GM18517 (cell line): Measurements from ENCODE around the gene KRT76.

Experiments
- ATAC-seq: cut with Tn5 transposase; IDR thresholded peaks from one replicate; pipeline ENCODE4 v1.9.1; 2021; ENCODE audit warnings: mild to moderate bottlenecking, moderate library complexity; ENCODE audit not compliant: unreplicated experiment

The KRT76 gene

DNA sequence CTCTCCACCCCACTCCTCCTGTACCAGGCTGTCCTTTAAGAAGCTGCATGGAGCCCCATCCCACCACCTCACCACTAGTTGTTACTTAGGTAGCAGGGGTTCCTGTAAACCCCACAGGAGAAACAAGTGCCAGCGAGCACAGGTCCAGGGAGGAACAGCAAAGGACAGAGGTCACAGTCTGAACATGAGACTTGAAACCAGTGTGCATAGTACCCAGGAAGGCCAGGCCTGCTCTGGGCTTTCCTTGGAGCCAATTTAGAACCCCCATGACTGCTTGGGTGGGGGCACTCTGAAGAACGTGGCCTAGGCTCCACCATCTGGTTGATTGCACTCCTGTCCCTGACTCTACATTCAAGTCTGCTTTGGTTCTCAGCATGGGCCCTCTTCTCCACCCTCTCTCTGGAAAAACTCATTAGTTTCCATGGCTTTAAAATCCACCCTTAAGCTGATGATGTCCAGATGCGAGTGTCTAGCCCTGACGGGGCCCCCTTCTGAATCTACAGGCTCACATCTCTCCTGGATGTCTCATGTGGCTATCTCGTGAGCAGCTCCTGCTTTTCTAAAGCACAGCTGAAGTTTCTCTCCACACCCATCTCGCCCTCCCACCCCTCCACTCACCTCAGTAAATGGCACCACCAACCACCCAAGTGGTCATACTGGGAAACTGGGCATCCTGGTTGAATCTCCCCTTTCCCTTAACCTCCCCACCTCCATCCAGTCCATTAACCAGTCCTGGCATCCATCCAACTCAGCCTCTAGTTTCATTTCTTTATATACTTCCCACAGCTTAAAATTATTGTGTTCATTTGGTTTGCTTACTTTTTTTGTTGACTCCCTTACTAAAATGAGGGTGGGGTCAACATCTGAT, 10.4 kb upstream of the KRT76 start:
- ATAC-seq, result no peak

DNA sequence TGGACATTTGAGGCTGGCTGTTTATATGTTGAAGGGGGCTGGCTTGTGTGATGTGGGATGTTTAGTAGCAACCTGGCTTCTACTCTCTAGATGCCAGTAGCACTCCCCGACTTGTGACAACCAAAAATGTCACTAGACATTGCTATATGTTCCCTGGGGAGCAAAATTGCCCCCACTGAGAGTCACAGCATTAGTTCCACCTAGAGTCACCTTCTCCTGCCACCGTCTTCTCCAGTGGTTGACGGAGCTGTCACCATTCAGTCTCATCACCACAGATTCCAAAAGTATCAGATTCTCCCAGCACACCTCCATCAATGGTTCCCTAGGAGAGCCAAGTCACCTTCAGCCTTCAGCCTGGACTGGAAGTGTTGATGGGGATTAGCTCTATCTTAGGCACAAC, 7.8 kb upstream of the KRT76 start:
- no peak for ATAC-seq

GRCh38 chr12:52783563-52784316, 6.6 kb upstream of the KRT76 start:
- no peak for ATAC-seq

GRCh38 chr12:52782502-52782901, 5.4 kb upstream of the KRT76 start:
- no peak for ATAC-seq

GRCh38 chr12:52781399-52782082, 4.4 kb upstream of the KRT76 start:
- no peak for ATAC-seq

DNA sequence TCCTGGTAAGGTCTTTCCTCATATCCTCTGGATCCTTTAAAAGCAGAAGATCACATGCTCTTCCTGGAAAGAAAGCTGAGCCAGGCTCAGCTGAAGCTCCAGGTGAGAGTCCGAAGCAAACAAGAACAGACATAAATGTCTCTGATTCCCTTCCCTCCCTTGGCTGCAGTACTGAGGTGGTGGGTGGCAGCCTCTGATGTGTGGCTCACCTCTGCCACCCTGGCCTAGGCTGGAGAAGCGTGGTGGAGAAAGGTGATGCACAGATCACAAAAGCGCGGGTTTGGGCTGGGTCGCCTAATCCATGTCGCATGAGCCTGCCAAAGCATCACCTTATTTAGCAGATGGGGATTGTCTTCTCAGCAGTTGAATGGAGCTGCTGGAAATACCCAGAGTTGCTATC, 2.8 kb upstream of the KRT76 start:
- no peak for ATAC-seq

- ATAC-seq, result no peak
Measured at GRCh38 chr12:52778833-52779232, 1.7 kb upstream of the KRT76 start.

DNA sequence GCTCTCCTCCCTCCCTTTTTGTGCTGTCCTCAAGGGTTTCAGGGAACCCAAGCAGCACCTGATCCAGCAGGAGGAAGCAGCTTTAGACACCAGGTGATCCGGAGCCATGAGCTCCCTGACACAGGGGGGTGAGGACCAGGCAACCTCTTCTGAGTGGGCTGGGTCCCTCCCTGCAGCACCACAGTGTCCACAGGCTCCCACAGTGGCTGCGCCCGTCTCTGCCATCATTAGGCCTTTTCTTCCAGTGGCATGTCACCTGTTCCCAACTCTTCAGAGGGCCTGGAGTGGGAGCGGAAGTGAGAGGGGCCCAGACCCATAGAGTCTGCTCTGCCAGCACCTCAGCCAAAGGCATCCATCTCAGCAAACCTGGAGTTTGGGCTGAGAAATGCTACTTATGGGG, 421 bp upstream of the KRT76 start:
- no peak for ATAC-seq

- no peak for ATAC-seq
Measured at GRCh38 chr12:52776435-52776834, 710 bp downstream of the KRT76 start.

DNA sequence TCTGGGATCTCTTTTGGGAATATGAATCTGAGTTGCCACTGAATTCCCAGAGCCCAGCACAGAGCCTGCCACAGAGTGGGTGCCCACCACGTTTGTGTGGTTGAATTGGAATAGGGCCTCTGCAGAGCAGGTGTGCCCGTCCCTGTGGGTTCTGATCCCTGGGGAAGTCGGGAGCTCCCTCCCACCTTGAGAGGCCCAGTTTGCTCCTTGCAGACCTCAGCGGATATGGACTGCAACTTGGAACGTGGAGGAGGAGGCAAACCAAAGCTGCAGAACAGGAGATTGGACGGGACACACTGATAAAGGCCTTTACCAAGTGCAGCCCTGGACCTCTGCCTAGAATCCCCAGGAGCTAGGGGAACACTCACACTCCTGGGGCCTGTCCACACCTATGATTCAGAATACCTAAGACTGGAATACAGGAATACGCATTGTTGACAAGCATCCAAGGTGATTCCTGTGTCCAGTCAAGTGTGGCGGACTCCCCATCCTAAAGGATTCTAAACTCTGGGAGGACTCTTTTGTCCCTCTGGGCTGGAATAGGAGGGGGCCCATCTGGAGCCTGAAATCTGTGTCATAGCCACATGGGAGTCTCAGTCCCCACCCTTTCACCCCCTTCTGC, 2.4 kb downstream of the KRT76 start:
- no peak for ATAC-seq

GRCh38 chr12:52772772-52773171, 4.4 kb downstream of the KRT76 start:
- ATAC-seq, result no peak

DNA sequence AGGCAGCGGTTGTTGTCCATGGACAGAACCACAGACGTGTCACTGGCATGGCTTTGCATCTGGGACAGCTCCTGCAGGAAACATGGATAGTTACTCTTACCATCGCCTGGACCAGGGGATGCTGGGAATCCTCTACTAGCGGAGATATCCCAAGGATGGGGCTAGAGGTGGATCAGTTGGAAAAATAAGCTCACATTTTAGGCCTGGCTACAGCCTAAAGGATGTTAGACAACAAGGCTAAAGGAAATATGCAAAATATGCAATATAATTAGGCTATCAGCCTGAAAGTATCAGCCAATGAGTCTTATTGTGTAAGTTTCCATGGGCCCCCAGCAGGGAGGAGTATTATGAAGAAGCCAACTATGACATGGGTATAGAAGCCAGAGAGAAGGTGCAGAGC, 5.0 kb downstream of the KRT76 start:
- no peak for ATAC-seq

DNA sequence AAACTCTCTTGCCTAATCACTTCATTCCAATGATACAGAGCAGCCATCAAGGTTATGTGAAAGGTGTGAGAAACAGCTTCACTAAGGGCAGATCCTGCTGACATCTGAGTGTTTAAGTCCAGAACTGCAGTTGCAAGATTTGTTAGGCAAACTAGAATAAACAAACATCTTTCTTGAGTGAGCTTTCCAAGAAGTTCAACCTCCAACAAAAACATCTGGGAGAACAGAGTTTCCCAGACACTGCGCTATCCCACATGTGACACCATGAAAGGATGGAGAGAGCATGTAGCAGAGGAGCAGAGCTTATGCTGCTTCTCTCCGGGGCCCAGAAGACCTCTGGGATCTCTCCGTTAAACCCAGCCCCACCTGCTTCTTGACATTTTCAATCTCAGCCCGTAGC, 5.6 kb downstream of the KRT76 start:
- ATAC-seq, result no peak

- no peak for ATAC-seq
Measured at GRCh38 chr12:52771088-52771487, 6.1 kb downstream of the KRT76 start.

DNA sequence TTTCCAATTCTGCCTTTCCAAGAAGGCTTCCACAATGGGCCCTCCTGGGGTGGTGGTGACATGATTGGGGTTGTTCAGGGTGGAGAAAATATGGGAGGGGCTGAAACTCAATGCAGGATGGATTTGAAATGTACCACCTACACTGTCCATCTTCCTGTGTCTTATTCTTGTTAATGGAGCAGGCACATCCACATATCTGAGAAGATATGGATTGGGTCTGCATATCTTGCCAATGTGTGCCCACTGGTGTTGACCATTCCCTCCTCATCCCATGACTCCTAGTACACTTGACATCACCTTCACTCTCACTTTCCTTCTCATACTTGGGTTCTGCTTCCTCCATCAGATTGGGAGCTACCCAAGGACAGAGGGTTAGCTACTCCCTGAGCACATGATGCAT, 7.2 kb downstream of the KRT76 start:
- no peak for ATAC-seq

- ATAC-seq, result no peak
Measured at GRCh38 chr12:52769354-52769753, 7.8 kb downstream of the KRT76 start.

DNA sequence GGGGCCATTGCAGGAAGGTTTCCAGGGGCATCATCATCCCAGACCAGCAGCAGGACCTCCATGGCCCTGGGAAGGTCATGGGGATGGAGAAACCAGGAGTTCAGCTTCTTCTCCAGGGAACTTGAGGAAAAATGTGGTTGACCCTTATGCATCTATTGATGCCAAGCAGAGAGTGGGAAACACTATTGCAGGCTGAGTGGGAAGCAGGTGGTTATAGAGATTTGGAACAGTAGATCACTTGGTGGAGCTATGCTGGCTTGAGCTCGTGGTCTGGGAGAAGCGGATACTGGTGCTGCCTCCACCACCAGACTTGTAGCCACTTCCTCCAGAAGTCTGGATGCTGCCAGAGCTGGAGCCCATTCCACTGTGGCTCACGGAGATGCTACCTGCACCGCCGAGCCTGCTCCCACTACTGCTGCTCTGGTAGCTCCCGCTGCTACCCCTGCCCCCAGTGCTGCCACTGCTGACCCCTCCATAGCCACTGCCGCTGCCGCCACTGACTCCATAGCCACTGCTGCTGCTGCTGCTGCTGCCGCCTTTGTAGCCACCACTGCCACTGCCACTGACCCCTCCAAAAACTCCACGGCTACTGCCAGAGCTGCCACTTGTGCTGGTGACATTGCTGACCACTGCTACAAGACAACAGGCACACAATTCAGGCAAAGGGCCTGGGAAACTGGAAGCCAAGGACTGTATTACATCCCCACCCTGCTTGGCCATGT, 8.5 kb downstream of the KRT76 start:
- ATAC-seq, result no peak

DNA sequence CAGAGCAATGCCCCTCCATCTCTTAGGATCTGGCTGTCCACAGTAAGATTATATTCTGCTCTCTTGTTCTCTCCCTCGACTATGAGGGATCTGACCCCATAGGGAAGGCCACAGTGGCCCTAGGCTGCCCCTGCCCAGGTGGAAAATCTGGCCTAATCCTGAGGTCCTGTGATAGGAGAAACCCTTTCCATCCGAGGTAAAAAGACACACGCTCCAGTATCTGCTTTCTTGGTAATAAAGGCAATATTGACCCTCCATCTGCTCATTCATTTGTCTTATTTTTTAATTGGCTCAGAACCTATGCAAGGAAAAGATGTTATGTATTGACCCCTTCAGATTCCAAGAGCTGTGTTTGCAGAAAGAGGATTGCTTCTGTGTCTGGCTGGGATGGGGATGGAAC, 9.7 kb downstream of the KRT76 start:
- ATAC-seq, result no peak

GRCh38 chr12:52767020-52767379, 10.1 kb downstream of the KRT76 start:
- no peak for ATAC-seq

GRCh38 chr12:52766351-52767019, 10.7 kb downstream of the KRT76 start:
- no peak for ATAC-seq
